ENCODE results near the gene RFWD3.
"Not testable (repeated sequence)": the region's sequence is repeated elsewhere in the genome, so short reads cannot be mapped to it uniquely, and the experiment has no call there.

RFWD3 gene, protein sequence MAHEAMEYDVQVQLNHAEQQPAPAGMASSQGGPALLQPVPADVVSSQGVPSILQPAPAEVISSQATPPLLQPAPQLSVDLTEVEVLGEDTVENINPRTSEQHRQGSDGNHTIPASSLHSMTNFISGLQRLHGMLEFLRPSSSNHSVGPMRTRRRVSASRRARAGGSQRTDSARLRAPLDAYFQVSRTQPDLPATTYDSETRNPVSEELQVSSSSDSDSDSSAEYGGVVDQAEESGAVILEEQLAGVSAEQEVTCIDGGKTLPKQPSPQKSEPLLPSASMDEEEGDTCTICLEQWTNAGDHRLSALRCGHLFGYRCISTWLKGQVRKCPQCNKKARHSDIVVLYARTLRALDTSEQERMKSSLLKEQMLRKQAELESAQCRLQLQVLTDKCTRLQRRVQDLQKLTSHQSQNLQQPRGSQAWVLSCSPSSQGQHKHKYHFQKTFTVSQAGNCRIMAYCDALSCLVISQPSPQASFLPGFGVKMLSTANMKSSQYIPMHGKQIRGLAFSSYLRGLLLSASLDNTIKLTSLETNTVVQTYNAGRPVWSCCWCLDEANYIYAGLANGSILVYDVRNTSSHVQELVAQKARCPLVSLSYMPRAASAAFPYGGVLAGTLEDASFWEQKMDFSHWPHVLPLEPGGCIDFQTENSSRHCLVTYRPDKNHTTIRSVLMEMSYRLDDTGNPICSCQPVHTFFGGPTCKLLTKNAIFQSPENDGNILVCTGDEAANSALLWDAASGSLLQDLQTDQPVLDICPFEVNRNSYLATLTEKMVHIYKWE

GRCh38 chr16:74666425-74667254 lies at the start of gene RFWD3:
TSS of gene RFWD3 (minus strand) at chr16:74666877. CDS start at chr16:74661449, 5,428 bp downstream.
- DNase-seq, result peak; percentile 60 to 99 (median 96)

DNA sequence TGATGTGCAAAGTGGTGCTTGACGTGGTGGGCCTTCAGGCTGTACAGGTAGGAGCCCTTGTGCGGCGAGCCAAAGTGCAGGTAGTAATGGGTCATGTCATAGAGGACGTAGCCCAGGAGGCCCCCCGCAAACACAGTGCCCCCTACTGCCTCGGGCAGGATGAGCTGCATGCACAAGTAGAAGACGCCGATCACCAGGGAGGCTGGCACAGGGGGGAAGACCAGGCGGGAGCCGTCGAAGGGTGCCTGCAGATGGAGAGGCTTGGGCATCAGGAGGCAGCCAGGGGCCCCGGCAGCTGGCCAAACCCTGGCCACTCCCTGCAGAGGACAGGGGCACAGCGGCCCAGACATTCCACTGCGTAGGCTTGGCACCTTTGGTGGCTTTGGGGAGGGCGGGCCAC lies 49.7 kb upstream of the RFWD3 start:
- DNase-seq, result no peak

DNA sequence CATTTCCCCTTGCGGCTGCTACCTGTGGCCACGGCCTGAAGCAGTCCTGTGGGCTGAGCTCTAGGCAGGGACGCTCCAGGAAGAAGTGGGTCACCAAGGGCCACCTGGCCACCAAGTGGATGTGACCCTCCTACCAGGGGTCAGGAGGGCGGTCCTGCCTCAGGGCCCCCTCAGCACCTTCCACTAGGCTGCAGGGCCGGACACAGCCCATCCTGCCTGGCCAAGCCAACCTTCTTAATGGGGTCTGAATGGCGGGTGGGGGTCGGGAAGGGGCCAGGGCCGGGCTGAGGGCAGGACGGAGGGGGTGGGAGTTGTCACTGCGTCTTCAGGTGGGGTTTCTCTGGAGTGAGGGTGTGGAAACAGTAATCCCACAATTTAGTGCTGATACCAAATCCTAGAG lies 47.2 kb upstream of the RFWD3 start:
- no peak for DNase-seq

DNA sequence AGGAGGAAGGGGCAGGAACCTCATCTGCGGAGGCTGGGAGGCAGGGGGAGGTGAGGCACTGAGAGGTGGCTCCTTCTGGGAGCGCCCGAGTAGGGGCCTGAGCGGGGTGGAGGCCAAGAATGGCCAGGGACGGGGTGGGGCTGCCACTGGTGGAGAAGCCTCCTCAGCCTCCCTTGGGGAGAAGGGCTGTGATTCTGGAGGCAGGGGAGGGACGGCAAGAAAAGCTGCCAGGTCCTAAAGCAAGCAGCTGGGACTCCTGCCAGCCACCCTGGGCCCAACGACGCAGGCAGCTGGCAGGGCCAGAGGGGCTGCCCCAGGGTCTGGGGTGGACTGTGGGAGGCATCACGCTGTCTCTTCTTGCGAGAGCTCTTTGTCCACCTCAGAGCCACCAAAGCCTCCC lies 46.6 kb upstream of the RFWD3 start:
- DNase-seq, result peak in 4 of 56 donors; percentile 13 to 27 (median 16)

GRCh38 chr16:74711938-74712337 lies 45.3 kb upstream of the RFWD3 start:
- no peak for DNase-seq

- no peak for DNase-seq
Observed at GRCh38 chr16:74710401-74710800, 43.7 kb upstream of the RFWD3 start.

DNA sequence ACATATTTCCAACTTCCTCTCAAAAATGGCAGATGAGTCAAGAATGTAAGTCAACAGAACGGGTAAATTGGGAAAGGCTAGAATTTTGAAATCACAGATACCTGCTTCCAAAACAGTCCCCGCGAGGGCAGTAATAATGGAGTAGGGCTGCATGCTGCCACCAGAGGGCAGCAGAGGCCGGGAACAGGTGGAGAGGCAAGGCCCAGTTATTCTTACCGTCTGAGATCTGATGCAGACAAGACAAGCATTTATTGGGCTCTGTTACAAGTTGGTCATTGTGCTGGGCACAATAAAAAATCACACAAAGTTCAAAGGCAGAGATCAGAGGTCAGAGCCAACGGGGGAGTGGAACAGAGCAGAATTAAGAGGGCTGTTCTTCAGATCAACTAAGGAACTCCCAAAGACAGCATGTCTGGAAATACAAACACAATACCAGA lies 42.8 kb upstream of the RFWD3 start:
- DNase-seq, result peak in 55 of 56 donors; percentile 33 to 91 (median 73)

DNA sequence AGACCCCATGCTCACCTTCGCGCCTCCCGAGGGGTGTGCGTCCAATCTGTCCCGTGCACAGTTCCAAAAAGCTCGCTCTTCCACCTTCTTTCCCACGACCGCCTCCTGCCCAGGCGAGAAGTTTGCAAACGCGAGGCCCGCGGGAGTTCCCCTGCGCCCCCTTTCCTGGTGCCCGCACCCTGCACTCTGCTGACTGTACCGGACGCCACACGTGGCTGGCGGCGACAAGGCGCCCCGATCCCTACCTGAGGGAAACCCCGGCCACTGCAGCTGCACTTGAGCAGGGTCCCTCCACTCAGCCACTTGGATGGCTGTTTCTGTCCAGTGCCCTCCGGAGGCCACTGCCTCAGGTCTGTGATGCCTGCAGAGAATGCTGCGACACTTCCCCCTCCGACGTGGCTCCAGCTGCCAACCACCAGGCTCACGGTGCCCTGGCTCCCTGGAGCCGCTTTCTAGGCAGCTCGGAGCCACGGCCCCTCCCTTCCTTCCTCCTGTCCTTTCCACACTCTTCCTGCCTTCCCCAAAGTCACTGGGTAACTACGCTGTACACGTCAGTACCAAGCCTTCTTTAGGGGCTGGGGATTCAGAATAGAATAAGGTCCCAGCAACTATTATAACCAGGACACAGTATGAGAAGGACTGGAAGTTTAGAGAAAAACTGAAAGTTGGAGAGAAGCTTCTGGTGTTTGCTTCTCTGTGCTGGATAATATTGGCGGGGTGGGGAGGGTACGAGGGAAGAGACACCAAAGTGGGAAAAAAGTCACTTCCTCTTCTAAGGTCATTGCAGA lies 34.0 kb upstream of the RFWD3 start, which contains the start of gene MLKL:
MLKL (minus strand) TSS at position 425 of the 788 bp plus-strand sequence. CDS start 5,105 bp downstream, outside the sequence.
- peak in 6 of 56 donors; percentile 7 to 45 (median 16) for DNase-seq

GRCh38 chr16:74700116-74700437 lies 33.4 kb upstream of the RFWD3 start:
- no peak for DNase-seq

DNA sequence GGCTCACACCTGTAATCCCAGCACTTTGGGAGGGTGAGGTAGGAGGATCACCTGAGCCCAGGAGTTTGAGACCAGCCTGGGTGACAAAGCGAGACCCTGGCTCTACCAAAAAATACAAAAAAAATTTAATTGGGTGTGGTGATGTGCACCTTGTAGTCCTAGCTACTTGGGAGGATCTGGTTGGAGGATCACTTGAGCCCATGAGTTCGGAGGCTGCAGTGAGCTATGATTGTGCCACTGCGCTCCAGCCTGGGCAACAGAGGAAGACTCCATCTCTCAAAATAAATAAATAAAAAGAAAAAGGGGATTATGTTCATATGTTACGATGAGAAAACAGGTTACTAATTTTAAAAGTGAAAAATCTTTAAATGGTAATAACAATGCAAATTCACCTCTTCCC lies 33.0 kb upstream of the RFWD3 start:
- no peak for DNase-seq

DNA sequence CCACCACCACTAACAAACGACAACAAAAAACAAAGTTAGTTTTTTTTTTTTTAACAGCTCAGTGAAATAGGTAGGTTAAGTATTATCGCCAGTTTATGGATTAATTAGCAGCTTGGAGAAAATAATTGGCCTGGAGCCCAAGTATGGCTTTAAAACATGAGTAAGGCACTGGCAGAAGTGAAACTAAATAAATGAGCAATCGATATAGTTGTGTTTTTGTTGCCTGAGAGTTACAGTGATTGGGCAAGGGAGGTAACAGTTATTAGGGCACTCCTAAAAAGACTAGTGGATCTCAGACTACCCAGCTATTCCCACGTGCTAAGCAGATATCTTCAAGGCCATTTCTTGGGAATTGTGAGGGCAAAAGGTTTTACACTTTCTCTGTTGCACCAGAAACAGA lies 31.5 kb upstream of the RFWD3 start:
- DNase-seq, result no peak

DNA sequence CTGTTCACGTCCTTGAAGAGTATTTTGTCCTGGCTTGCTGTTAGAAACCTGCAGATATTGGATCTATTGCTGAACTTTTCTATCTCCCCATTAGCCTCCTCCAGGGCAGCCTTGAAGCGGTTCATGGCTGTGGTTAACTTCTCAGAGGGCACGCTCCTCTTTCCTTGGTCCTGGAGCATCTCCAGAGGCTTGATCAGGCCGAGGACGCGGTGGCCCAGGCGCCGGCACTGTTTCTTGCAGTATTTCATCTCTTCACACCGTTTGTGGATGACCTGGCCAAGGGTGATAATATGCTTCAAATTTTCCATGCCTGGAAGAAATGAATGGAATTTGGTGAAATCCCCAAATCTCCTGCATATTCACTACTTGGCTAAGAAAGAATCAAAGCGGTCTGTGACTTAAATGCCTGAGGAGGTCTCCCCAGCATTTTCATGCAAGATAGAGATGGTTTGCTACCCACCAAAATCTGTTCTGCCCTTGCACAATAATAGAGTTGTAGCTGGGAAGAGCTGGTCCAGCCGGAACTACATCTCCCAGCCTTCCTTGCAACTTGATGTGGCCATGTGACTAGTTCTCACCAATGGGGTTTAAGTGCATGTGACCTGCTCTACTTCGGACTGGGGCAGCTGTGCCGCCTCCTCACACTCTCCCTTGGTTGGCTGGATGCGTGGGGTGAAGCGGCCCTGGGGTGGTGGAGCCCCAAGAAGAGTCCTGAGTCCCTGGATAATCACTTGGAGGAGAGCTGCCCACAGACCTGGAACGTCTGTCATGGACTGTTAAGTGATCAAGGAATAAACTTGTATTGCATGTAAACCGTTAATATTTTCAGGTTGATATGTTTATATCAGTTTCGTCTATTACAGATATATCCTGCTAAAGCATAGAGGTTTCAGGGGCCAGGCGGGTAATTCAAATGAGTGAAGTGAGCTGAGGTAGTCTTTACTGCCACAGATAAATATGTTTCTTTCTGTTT lies 29.1 kb upstream of the RFWD3 start:
- DNase-seq, result peak; percentile 25 to 96 (median 74)

- DNase-seq, result no peak
Observed at GRCh38 chr16:74691093-74691855, 24.6 kb upstream of the RFWD3 start.

DNA sequence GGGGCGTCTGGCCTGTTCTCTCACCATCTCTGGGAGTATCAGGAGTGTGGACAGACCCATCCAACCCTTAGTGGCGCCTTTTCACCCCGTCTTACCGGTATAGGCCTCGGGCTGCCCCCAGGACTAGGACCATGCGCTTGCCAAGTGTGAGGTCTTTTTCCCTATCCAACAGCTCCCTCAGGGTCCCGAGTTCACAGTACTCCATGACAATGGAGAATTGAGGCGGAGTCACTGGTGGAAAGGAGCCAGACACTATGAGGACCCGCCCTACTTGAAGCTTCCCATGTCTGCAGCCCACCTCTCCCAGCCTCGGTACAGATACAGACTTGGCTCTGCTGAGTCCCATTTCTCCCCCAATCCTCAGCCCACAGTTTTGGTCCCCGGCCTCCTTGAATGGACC lies 15.9 kb upstream of the RFWD3 start:
- no peak for DNase-seq

GRCh38 chr16:74680681-74681080 lies 14.0 kb upstream of the RFWD3 start:
- DNase-seq, result no peak

DNA sequence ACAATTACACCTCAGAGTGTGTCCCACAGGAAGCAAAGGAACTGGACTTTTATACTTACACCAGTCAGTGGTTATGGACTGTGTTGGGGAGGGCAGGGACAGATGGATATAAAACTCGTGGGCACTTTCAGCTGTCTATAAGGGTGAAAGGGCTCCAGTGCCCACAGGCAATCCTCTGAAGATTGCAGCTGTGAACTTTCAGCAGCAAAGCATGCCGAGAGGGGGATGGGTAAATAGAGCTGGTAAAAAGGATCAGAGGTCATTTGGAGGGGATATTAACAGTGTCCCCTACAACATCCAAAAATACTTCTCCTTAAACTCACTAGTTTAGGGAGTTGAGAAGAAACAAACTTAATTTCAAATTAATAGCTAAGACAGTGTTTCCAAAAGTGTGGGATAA lies 13.3 kb upstream of the RFWD3 start:
- DNase-seq, result no peak

DNA sequence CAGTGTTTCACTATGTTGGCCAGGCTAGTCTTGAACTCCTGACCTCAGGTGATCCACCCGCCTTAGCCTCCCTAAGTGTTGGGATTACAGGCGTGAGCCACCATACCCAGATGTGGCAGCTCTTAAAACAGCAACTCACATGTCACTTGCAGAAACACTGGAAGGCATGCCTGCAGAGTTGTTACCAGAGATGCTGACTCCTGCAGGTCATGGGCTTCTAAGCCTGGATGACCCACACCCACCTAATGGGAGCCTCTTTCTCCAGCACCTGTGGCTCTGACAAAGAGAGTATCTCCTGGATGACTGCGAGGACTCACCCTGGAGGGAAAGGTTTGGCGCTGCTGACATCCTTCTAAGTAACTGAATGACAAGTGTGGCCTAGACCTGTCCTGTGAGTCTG lies 11.2 kb upstream of the RFWD3 start:
- no peak for DNase-seq

DNA sequence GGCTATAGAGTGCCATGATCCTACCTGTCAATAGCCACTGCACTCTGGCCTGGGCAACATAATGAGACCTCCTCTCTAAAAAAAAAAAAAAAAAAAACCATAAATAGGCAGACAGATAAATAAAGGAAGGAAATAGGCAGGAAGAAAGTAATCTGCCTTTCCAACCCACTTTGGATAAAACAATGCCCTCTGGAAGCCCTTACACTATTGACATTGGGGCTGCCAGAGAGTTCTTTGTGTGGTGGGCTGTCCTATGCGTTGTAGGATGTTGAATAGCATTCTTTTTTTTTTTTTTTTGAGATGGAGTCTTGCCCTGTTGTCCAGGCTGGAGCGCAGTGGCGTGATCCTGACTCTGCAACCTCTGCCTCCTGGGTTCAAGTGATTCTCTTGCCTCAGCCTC lies 7.2 kb upstream of the RFWD3 start:
- no peak for DNase-seq

DNA sequence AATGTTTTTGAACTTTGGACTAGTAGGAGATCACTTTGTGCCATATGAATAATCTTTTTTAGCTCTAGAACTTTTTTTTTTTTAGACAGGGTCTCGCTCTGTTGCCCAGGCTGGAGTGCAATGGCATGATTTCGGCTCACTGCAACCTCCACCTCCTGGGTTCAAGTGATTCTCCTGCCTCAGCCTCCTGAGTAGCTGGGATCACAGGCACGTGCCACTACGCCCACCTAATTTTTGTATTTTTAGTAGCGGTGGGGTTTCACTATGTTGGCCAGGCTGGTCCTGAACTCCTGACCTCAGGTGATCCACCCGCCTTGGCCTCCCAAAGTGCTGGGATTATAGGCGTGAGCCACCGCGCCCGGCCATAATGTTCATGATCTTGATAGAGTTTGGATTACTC lies 2.2 kb upstream of the RFWD3 start:
- not testable (repeated sequence) for DNase-seq
